NT2/D1 (cell line): Measurements from ENCODE around the gene RDX.
"Not testable (repeated sequence)": the region's sequence is repeated elsewhere in the genome, so short reads cannot be mapped to it uniquely, and the experiment has no call there.

Source experiments
- DNase-seq: peaks from one replicate; pipeline ENCODE4 v3.0.0-alpha.2; 2011; ENCODE audit warnings: low read depth, low spot score
- H3K27me3 ChIP-seq: 2 replicates; pipeline ENCODE4 v1.6.0; 2011; ENCODE audit warnings: mild to moderate bottlenecking; ENCODE audit not compliant: insufficient read length, insufficient read depth
- H3K36me3 ChIP-seq: 2 replicates; pipeline ENCODE4 v1.6.1; 2011; ENCODE audit warnings: mild to moderate bottlenecking, low read length, mixed read lengths; ENCODE audit not compliant: insufficient read depth, insufficient read length
- H3K4me1 ChIP-seq: 2 replicates; pipeline ENCODE4 v1.5.1; 2011; ENCODE audit not compliant: insufficient read depth, insufficient read length
- H3K4me3 ChIP-seq: 2 replicates; pipeline ENCODE4 v1.5.1; 2011; ENCODE audit warnings: low read depth; ENCODE audit not compliant: insufficient read length
- H3K9ac ChIP-seq: 2 replicates; pipeline ENCODE4 v1.6.0; 2011; ENCODE audit warnings: low read depth; ENCODE audit not compliant: insufficient read length
- H3K9me3 ChIP-seq: 2 replicates; pipeline ENCODE4 v1.5.1; 2011; ENCODE audit warnings: mild to moderate bottlenecking, low read length; ENCODE audit not compliant: insufficient read depth
- SUZ12 ChIP-seq: IDR thresholded peaks from 2 replicates; pipeline ENCODE4 v1.6.1; 2011; ENCODE audit not compliant: insufficient read length, insufficient read depth; ENCODE audit errors: extremely low read depth
- YY1 ChIP-seq: IDR thresholded peaks from 2 replicates; pipeline ENCODE4 v1.6.1; 2011; ENCODE audit not compliant: insufficient read length, insufficient read depth
- ZNF274 ChIP-seq: IDR thresholded peaks from 2 replicates; pipeline ENCODE4 v1.6.1; 2011; ENCODE audit warnings: mild to moderate bottlenecking, low read depth, low read length

RDX gene

GRCh38 chr11:110286298-110287040 is 9.9 kb downstream of the RDX start:
- no peak for DNase-seq
- no peak for TF ChIP-seq YY1
- no peak for TF ChIP-seq SUZ12
- TF ChIP-seq ZNF274: no peak
- H3K4me3 ChIP-seq: no peak overlapping the region

GRCh38 chr11:110283862-110284261 is 12.6 kb downstream of the RDX start:
- TF ChIP-seq ZNF274 (no peak), YY1 (no peak), SUZ12 (no peak)
- H3K4me1 ChIP-seq: no peaks in the 10 kb centered on the region

More at GRCh38 chr11:110286298-110287040, 9.9 kb downstream of the RDX start:
- Histone ChIP-seq H3K9me3 (no peaks in the 10 kb centered on the region), H3K36me3 (no peaks in the 10 kb centered on the region), H3K4me1 (no peaks in the 10 kb centered on the region), H3K9ac (no peak overlapping the region), H3K27me3 (no peaks in the 10 kb centered on the region)

GRCh38 chr11:110280595-110280994 is 15.8 kb downstream of the RDX start:
- H3K9me3 ChIP-seq, H3K4me1 ChIP-seq, DNase-seq, H3K9ac ChIP-seq, H3K27me3 ChIP-seq, H3K4me3 ChIP-seq: not testable (repeated sequence)
- peaks cover 26% of the 10 kb centered on the region for H3K36me3 ChIP-seq

More at GRCh38 chr11:110283862-110284261, 12.6 kb downstream of the RDX start:
- Histone ChIP-seq H3K9ac (no peak overlapping the region), H3K36me3 (peaks cover 13% of the 10 kb centered on the region), H3K9me3 (no peaks in the 10 kb centered on the region), H3K4me3 (no peak overlapping the region), H3K27me3 (no peaks in the 10 kb centered on the region)
- DNase-seq: no peak

GRCh38 chr11:110279881-110280280 is 16.5 kb downstream of the RDX start:
- H3K4me1 ChIP-seq: no peaks in the 10 kb centered on the region
- H3K36me3 ChIP-seq: peaks cover 26% of the 10 kb centered on the region
- DNase-seq: no peak
- no peaks in the 10 kb centered on the region for H3K9me3 ChIP-seq
- no peaks in the 10 kb centered on the region for H3K27me3 ChIP-seq
- TF ChIP-seq YY1 (no peak), SUZ12 (no peak), ZNF274 (no peak)
- H3K9ac ChIP-seq: no peak overlapping the region
- no peak overlapping the region for H3K4me3 ChIP-seq

DNA sequence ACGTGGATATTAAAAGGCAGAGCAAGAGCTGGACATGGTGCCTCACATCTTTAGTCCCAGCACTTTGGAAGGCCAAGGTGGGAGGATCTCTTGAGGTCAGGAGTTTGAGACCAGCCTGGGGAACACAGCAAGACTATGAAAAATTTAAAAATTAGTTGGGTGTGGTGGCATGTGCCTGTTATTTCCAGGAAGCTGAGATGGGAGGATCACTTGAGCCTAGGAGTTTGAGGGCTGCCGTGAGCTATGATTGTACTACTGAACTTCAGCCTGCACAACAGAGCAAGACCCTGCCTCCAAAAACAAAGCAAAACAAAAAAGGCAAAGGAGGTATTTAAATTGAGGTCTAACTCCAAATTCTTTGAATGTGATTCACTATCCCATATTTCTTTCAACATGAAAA is 23.5 kb downstream of the RDX start:
- H3K9ac ChIP-seq: no peak overlapping the region
- H3K36me3 ChIP-seq: peaks cover 37% of the 10 kb centered on the region
- H3K27me3 ChIP-seq: no peaks in the 10 kb centered on the region
- H3K4me1 ChIP-seq: no peaks in the 10 kb centered on the region
- no peak for DNase-seq
- no peak for TF ChIP-seq SUZ12
- no peak for TF ChIP-seq ZNF274
- no peak for TF ChIP-seq YY1
- H3K9me3 ChIP-seq: no peaks in the 10 kb centered on the region
- no peak overlapping the region for H3K4me3 ChIP-seq

GRCh38 chr11:110269996-110270395 is 26.4 kb downstream of the RDX start:
- H3K9ac ChIP-seq: no peak overlapping the region

GRCh38 chr11:110268441-110268840 is 28.0 kb downstream of the RDX start:
- Histone ChIP-seq H3K36me3 (peaks cover 34% of the 10 kb centered on the region), H3K9ac (no peak overlapping the region), H3K4me1 (no peaks in the 10 kb centered on the region), H3K27me3 (no peaks in the 10 kb centered on the region), H3K9me3 (no peaks in the 10 kb centered on the region), H3K4me3 (no peak overlapping the region)
- DNase-seq: no peak
- TF ChIP-seq ZNF274 (no peak), YY1 (no peak), SUZ12 (no peak)

More at GRCh38 chr11:110269996-110270395, 26.4 kb downstream of the RDX start:
- Histone ChIP-seq H3K36me3 (peaks cover 37% of the 10 kb centered on the region), H3K4me3 (no peak overlapping the region), H3K4me1 (no peaks in the 10 kb centered on the region), H3K27me3 (no peaks in the 10 kb centered on the region), H3K9me3 (no peaks in the 10 kb centered on the region)
- no peak for DNase-seq
- TF ChIP-seq ZNF274 (no peak), SUZ12 (no peak), YY1 (no peak)

GRCh38 chr11:110262072-110262403 is 34.4 kb downstream of the RDX start:
- H3K4me3 ChIP-seq: no peak overlapping the region
- H3K27me3 ChIP-seq: no peaks in the 10 kb centered on the region
- no peaks in the 10 kb centered on the region for H3K9me3 ChIP-seq
- H3K9ac ChIP-seq: no peak overlapping the region
- H3K36me3 ChIP-seq: peaks cover 63% of the 10 kb centered on the region
- DNase-seq: no peak
- H3K4me1 ChIP-seq: no peaks in the 10 kb centered on the region
- no peak for TF ChIP-seq ZNF274
- no peak for TF ChIP-seq SUZ12
- no peak for TF ChIP-seq YY1
